IMR-90 (cell line): ENCODE results near the gene ARHGAP36. TPM values are rescaled to one million over a fixed set of nuclear protein-coding genes. Genes with fewer than 3 reads are reported as not detected.

Source experiments
- ATAC-seq: fragments of 200-7000 bp; cut with Tn5 transposase; 2 replicates; pipeline ENCODE4 v1.9.1; 2020; ENCODE audit warnings: low read depth, mild to moderate bottlenecking, moderate library complexity
- BruUV-seq: library from RNA; stranded (reverse); fragments of 400-500 nt; replicated peaks from 2 replicates; lab custom pipeline; 2021; lab: Mats Ljungman, UMichigan
- CTCF ChIA-PET: fragments of 300-600 bp; formaldehyde crosslinking; extraction: SDS; loops from one replicate; lab custom pipeline; 2021; ENCODE audit warnings: antibody characterized with exemption; lab: Yijun Ruan, JAX
- POLR2A ChIA-PET: fragments of 300-600 bp; sonication (Branson Sonifier 250); formaldehyde crosslinking; loops from one replicate; lab custom pipeline; 2022; ENCODE audit warnings: antibody characterized with exemption; ENCODE audit not compliant: unreplicated experiment; lab: Charles Lee
- DNase-seq: peaks from one replicate; pipeline ENCODE4 v3.0.0; 2013
- H2AFZ ChIP-seq: replicated peaks from 2 replicates; pipeline ENCODE3; 2013; ENCODE audit warnings: low read length, mild to moderate bottlenecking; ENCODE audit not compliant: poor library complexity
- H2AK5ac ChIP-seq: 2 replicates; pipeline ENCODE4 v1.6.1; 2013; ENCODE audit warnings: low read depth, low read length, inconsistent platforms
- H2AK9ac ChIP-seq: replicated peaks from 2 replicates; pipeline ENCODE3; 2013; ENCODE audit warnings: mild to moderate bottlenecking, low read depth, low read length, moderate library complexity; ENCODE audit not compliant: poor library complexity
- H2BK120ac ChIP-seq: 2 replicates; pipeline ENCODE4 v1.6.1; 2013; ENCODE audit warnings: low read depth, low read length, inconsistent platforms
- H2BK15ac ChIP-seq: 3 replicates; pipeline ENCODE4 v1.6.1; 2013; ENCODE audit warnings: low read depth, low read length, inconsistent platforms
- H2BK20ac ChIP-seq: 2 replicates; pipeline ENCODE4 v1.6.1; 2013; ENCODE audit warnings: low read depth, mild to moderate bottlenecking, inconsistent platforms, low read length, moderate library complexity
- H2BK5ac ChIP-seq: 2 replicates; pipeline ENCODE4 v1.6.1; 2013; ENCODE audit warnings: mild to moderate bottlenecking, low read depth, low read length, inconsistent platforms; ENCODE audit not compliant: poor library complexity, severe bottlenecking
- H3K14ac ChIP-seq: replicated peaks from 2 replicates; pipeline ENCODE4 v1.6.1; 2013; ENCODE audit warnings: low read depth, low read length, inconsistent platforms
- H3K18ac ChIP-seq: 2 replicates; pipeline ENCODE4 v1.6.1; 2013; ENCODE audit warnings: low read depth, low read length, control low read depth
- H3K23ac ChIP-seq: 2 replicates; pipeline ENCODE4 v1.6.1; 2013; ENCODE audit warnings: low read depth, low read length, inconsistent platforms
- H3K27ac ChIP-seq: 2 replicates; pipeline ENCODE4 v1.5.1; 2013; ENCODE audit warnings: mild to moderate bottlenecking, control low read depth, low read length; ENCODE audit not compliant: insufficient read depth
- H3K27me3 ChIP-seq: 2 replicates; pipeline ENCODE4 v1.6.1; 2013; ENCODE audit warnings: low read length; ENCODE audit not compliant: control insufficient read depth, insufficient read depth
- H3K36me3 ChIP-seq: 2 replicates; pipeline ENCODE4 v1.6.1; 2013; ENCODE audit warnings: low read length, mixed read lengths; ENCODE audit not compliant: control insufficient read depth, insufficient read depth
- H3K4ac ChIP-seq: 2 replicates; pipeline ENCODE4 v1.6.1; 2013; ENCODE audit warnings: low read depth, low read length, inconsistent platforms
- H3K4me1 ChIP-seq: 2 replicates; pipeline ENCODE4 v1.6.1; 2013; ENCODE audit warnings: low read length, mixed read lengths; ENCODE audit not compliant: control insufficient read depth, insufficient read depth
- H3K4me2 ChIP-seq: 2 replicates; pipeline ENCODE4 v1.6.1; 2013; ENCODE audit warnings: low read depth, mild to moderate bottlenecking, control low read depth, low read length, moderate library complexity
- H3K4me3 ChIP-seq: 2 replicates; pipeline ENCODE4 v1.5.1; 2013; ENCODE audit warnings: low read depth, mild to moderate bottlenecking, control low read depth, low read length, moderate library complexity; ENCODE audit not compliant: insufficient read depth
- H3K56ac ChIP-seq: 2 replicates; pipeline ENCODE4 v1.6.1; 2013; ENCODE audit warnings: low read length, inconsistent platforms; ENCODE audit not compliant: insufficient read depth; ENCODE audit errors: extremely low read depth
- H3K79me1 ChIP-seq, 2 experiments: 2 replicates each; pipeline ENCODE4 v1.6.1; 2013; ENCODE audit warnings: low read length in 2 of 2, inconsistent platforms in 1 of 2, low read depth in 1 of 2
- H3K9ac ChIP-seq: 2 replicates; pipeline ENCODE4 v1.6.1; 2013; ENCODE audit warnings: low read depth, low read length, control low read depth
- H3K9me1 ChIP-seq: 2 replicates; pipeline ENCODE4 v1.6.1; 2013; ENCODE audit warnings: low read length, inconsistent platforms; ENCODE audit not compliant: insufficient read depth
- H3K9me3 ChIP-seq: 2 replicates; pipeline ENCODE4 v1.6.1; 2013; ENCODE audit warnings: low read length; ENCODE audit not compliant: control insufficient read depth, insufficient read depth
- H4K20me1 ChIP-seq: 2 replicates; pipeline ENCODE4 v1.6.1; 2013; ENCODE audit warnings: low read length, inconsistent platforms; ENCODE audit not compliant: insufficient read depth
- H4K5ac ChIP-seq: 2 replicates; pipeline ENCODE4 v1.6.1; 2013; ENCODE audit warnings: mild to moderate bottlenecking, low read depth, low read length, control low read depth
- H4K8ac ChIP-seq, 2 experiments: 2 replicates each; pipeline ENCODE4 v1.6.1; 2013; ENCODE audit warnings: low read depth in 2 of 2, low read length in 2 of 2, control low read depth in 1 of 2, inconsistent platforms in 1 of 2
- H4K91ac ChIP-seq: 2 replicates; pipeline ENCODE4 v1.6.1; 2013; ENCODE audit warnings: low read depth, low read length, inconsistent platforms; ENCODE audit not compliant: insufficient read depth
- FOS ChIP-seq: fragments of 150-350 bp; IDR thresholded peaks from 2 replicates; pipeline ENCODE4 v1.6.1; 2016; ENCODE audit warnings: low read depth, low read length
- WGBS, 2 experiments: methylation state at CpG; one replicate each; pipeline versions ENCODE4 v1.1.5 to v1.1.7; 2013; ENCODE audit warnings: missing lambda C conversion rate in 2 of 2; ENCODE audit not compliant: insufficient read length in 1 of 2; ENCODE audit errors: extremely low coverage in 2 of 2; 5-methylcytosine and 5-hydroxymethylcytosine counted together
- dilution Hi-C: fragments of 300-500 bp; cut with HindIII; formaldehyde crosslinking; loops from one replicate; pipeline ENCODE4 v1.14.3; 2018; ENCODE audit warnings: low sequenced_read_pairs; ENCODE audit not compliant: unreplicated experiment
- in situ Hi-C: fragments of 300-500 bp; cut with MboI; formaldehyde crosslinking; loops from 3 replicates; pipeline ENCODE4 v1.14.3; 2019; ENCODE audit warnings: low sequenced_read_pairs, inconsistent platforms, mixed read lengths
- intact Hi-C: fragments of 100-400 bp; cut with micrococcal nuclease; formaldehyde crosslinking; loops from 2 replicates; pipeline ENCODE4 v1.10.0; 2022
- polyA plus RNA-seq, 3 experiments: library from polyadenylated mRNA; depleted of rRNA; stranded (reverse); fragments of >200 nt; gene quantifications; 2 replicates each; pipeline ENCODE4 v1.2.3, GENCODE V29; 2012; ENCODE audit warnings: low replicate concordance in 1 of 3
- total RNA-seq: library from RNA; depleted of rRNA; stranded (reverse); fragments of >200 nt; gene quantifications from 2 replicates; pipeline ENCODE4 v1.2.3, GENCODE V29; 2012

The ARHGAP36 gene
- total and polyA plus RNA-seq, 2 of the 4 experiments (the other 2 are of a cell fraction): not detected

DNA sequence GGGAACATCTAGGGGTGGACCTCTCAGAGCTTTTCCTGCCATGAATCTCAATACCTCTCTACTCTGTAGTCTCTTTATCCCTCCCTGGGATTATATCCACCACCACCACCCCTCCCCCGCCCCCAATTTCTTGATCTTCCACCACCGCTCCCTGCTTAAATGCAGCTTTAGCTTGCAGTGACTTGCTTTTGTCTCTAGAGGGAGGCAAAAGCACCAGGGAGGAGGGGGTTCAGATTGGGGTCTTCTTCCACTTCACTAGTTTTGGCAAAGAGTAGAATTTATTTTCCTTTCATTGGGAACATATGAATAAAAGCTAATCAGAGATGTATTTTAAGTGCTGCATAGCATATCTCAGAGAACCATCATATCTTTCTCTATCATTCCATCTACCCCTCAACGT is 5.5 kb downstream of the ARHGAP36 start:
- Histone ChIP-seq H3K9ac (no peak overlapping the region), H3K56ac (no peak overlapping the region), H3K23ac (no peak overlapping the region), H4K20me1 (no peaks in the 10 kb centered on the region), H2BK15ac (no peak overlapping the region), H3K14ac (no peak overlapping the region), H2BK120ac (no peak overlapping the region), H3K9me3 (peaks cover 1% of the 10 kb centered on the region; the same call in 1 of the 2 replicates), H3K4ac (no peak overlapping the region), H3K36me3 (no peaks in the 10 kb centered on the region), H2AK9ac (no peak overlapping the region), H4K8ac (no peak overlapping the region), H4K91ac (no peak overlapping the region), H3K9me1 (no peaks in the 10 kb centered on the region), H3K27ac (no peak overlapping the region), H2AK5ac (no peak overlapping the region), H3K18ac (no peak overlapping the region), H3K27me3 (peaks cover 7% of the 10 kb centered on the region; the same call in 1 of the 2 replicates), H3K4me3 (no peak overlapping the region), H3K79me1 (no peaks in the 10 kb centered on the region), H3K4me1 (no peaks in the 10 kb centered on the region), H2AFZ (no peak overlapping the region), H3K4me2 (no peak overlapping the region), H2BK5ac (no peak overlapping the region), H4K5ac (no peak overlapping the region), H2BK20ac (no peak overlapping the region)
- in situ Hi-C loops: no loop called here
- dilution Hi-C loops: no loop called here
- no TSS peak for BruUV-seq
- intact Hi-C loops: no loop called here
- DNase-seq: no peak
- no CpG with 5 or more reads among the region's 3 CpGs for WGBS, 2 experiments
- no peak for TF ChIP-seq FOS
- POLR2A ChIA-PET: no interaction called here
- ATAC-seq: no peak
- CTCF ChIA-PET: no interaction called here
